K562 (cell line): ENCODE results near the gene IPO7. TPM values are rescaled to one million over a fixed set of nuclear protein-coding genes. Genes with fewer than 3 reads are reported as not detected.
A peak's percentile ranks its signal among the peaks of the same experiment; 100 is the strongest.
"Not testable (repeated sequence)": the region's sequence is repeated elsewhere in the genome, so short reads cannot be mapped to it uniquely, and the experiment has no call there.

ENCODE experiments used
- ATAC-seq: fragments of 200-7000 bp; cut with Tn5 transposase; 3 replicates; pipeline ENCODE4 v1.9.1; 2020; ENCODE audit warnings: moderate library complexity
- BruUV-seq: library from RNA; stranded (reverse); fragments of 400-500 nt; replicated peaks from 2 replicates; lab custom pipeline; 2021; lab: Mats Ljungman, UMichigan
- CTCF ChIA-PET: fragments of 300-600 bp; formaldehyde crosslinking; extraction: SDS; loops from one replicate; lab custom pipeline; 2021; ENCODE audit warnings: low intra/inter-chr PET ratio; lab: Yijun Ruan, JAX
- POLR2A ChIA-PET: fragments of 300-600, 350-650 bp; sonication (Branson Sonifier 250); formaldehyde crosslinking; extraction: SDS; loops from one replicate; lab custom pipeline; 2021; ENCODE audit warnings: antibody characterized with exemption, inconsistent platforms; lab: Yijun Ruan, JAX
- DNase-seq, 4 experiments: peaks; one replicate each; pipeline versions ENCODE4 v3.0.0 to v3.0.0-alpha.2; 2011 to 2018; ENCODE audit warnings: low spot score in 3 of 4, mixed read lengths in 3 of 4; ENCODE audit errors: extremely low read depth in 1 of 4
- FAIRE-seq: peaks from 2 replicates; lab custom pipeline; 2011; peaks lifted over from hg19 to GRCh38; lab: Jason Lieb, UNC
- H2AFZ ChIP-seq: 2 replicates; pipeline ENCODE4 v1.6.0; 2011; ENCODE audit warnings: low read depth, low read length, control low read depth, inconsistent platforms
- H3K27ac ChIP-seq: fragments of 200-600 bp; 3 replicates; pipeline ENCODE4 v1.8.0; 2011; ENCODE audit warnings: low read depth, mild to moderate bottlenecking, control low read depth, inconsistent platforms, low read length, moderate library complexity, mixed read lengths; ENCODE audit errors: extremely low read depth
- H3K27me3 ChIP-seq, 2 experiments: fragments of 300-600 bp in 1 of 2; 2 replicates in 1 of 2; 3 replicates in 1 of 2; pipeline versions ENCODE4 v1.6.0 to v1.8.0; 2011; ENCODE audit warnings: inconsistent platforms in 2 of 2, low read length in 2 of 2, mild to moderate bottlenecking in 1 of 2, mixed read lengths in 1 of 2, moderate library complexity in 1 of 2; ENCODE audit not compliant: control insufficient read depth in 2 of 2, insufficient read depth in 2 of 2
- H3K36me3 ChIP-seq: fragments of 300-600 bp; 3 replicates; pipeline ENCODE4 v1.8.0; 2011; ENCODE audit warnings: mild to moderate bottlenecking, low read length, inconsistent platforms; ENCODE audit not compliant: control insufficient read depth, insufficient read depth
- H3K4me1 ChIP-seq, 2 experiments: fragments of 200-600 bp in 1 of 2; replicated peaks in 1 of 2; 2 replicates in 1 of 2; 3 replicates in 1 of 2; pipeline versions ENCODE4 v1.5.1 to v1.8.0; 2011; ENCODE audit warnings: inconsistent platforms in 2 of 2, low read length in 2 of 2, mild to moderate bottlenecking in 1 of 2, mixed read lengths in 1 of 2, moderate library complexity in 1 of 2; ENCODE audit not compliant: control insufficient read depth in 2 of 2, insufficient read depth in 2 of 2
- H3K4me2 ChIP-seq: 2 replicates; pipeline ENCODE4 v1.6.1; 2011; ENCODE audit warnings: low read length, control low read depth, inconsistent platforms, mixed read lengths; ENCODE audit not compliant: insufficient read depth
- H3K4me3 ChIP-seq: fragments of 200-600 bp; sonication (generic), shearing (Covaris generic); 2 replicates; pipeline ENCODE4 v1.5.1; 2016; ENCODE audit warnings: control low read depth, inconsistent platforms
- H3K79me2 ChIP-seq: fragments of 200-600 bp; 3 replicates; pipeline ENCODE4 v1.8.0; 2011; ENCODE audit warnings: low read length, inconsistent platforms; ENCODE audit not compliant: control insufficient read depth, insufficient read depth
- H3K9ac ChIP-seq, 2 experiments: 2 replicates each; pipeline versions ENCODE4 v1.6.0 to v1.6.1; 2011; ENCODE audit warnings: low read depth in 2 of 2, low read length in 2 of 2, control low read depth in 1 of 2, inconsistent platforms in 1 of 2, mild to moderate bottlenecking in 1 of 2, mixed read lengths in 1 of 2; ENCODE audit not compliant: insufficient read depth in 1 of 2
- H3K9me1 ChIP-seq: one replicate; pipeline ENCODE4 v1.6.0; 2011; ENCODE audit warnings: inconsistent platforms, mild to moderate bottlenecking, low read length, moderate library complexity; ENCODE audit not compliant: control insufficient read depth, insufficient read depth
- H3K9me3 ChIP-seq: replicated peaks from 2 replicates; pipeline ENCODE4 v1.5.1; 2011; ENCODE audit warnings: low read depth, low read length, inconsistent platforms; ENCODE audit not compliant: control insufficient read depth, insufficient read depth
- H4K20me1 ChIP-seq: replicated peaks from 2 replicates; pipeline ENCODE4 v1.6.1; 2011; ENCODE audit warnings: low read length, inconsistent platforms, mixed read lengths; ENCODE audit not compliant: control insufficient read depth, insufficient read depth
- CEBPB ChIP-seq: fragments of 450-650 bp; IDR thresholded peaks from 2 replicates; pipeline ENCODE4 v1.6.1; 2016; ENCODE audit warnings: missing genetic modification characterization, missing compliant biosample characterization
- ZNF121 ChIP-seq: sonication (generic); formaldehyde crosslinking; conservative IDR thresholded peaks from 2 replicates; pipeline ENCODE4 v1.8.0; 2022; ENCODE audit warnings: missing genetic modification reagents
- ZNF512 ChIP-seq: IDR thresholded peaks from 2 replicates; pipeline ENCODE4 v1.6.1; 2016; ENCODE audit warnings: missing genetic modification characterization, missing compliant biosample characterization
- WGBS: fragments of 100-300 bp; shearing (Covaris generic); methylation state at CpG from one replicate; pipeline ENCODE4 v1.1.6; 2016; ENCODE audit warnings: low coverage, mixed read lengths; ENCODE audit not compliant: insufficient coverage; ENCODE audit errors: missing lambda C conversion rate; 5-methylcytosine and 5-hydroxymethylcytosine counted together
- in situ Hi-C: fragments of 300-500 bp; cut with MboI; formaldehyde crosslinking; loops from 4 replicates; pipeline ENCODE4 v1.15.0; 2018; ENCODE audit warnings: inconsistent platforms, mixed read lengths
- intact Hi-C: fragments of 100-400 bp; cut with micrococcal nuclease; formaldehyde crosslinking; loops from 2 replicates; pipeline ENCODE4 v1.14.2; 2022
- polyA plus RNA-seq, 8 experiments: library from polyadenylated mRNA; depleted of rRNA in 4 of 8; stranded (reverse) in 5 of 8; unstranded in 3 of 8; fragments of >200 nt; fragmentation: Nextera tagmentation in 2 of 8; fragmentation: Illumina TruSeq in 1 of 8; extraction: Ambion mirVana in 2 of 8; extraction: Trizol in 1 of 8; gene quantifications; 2 replicates each; pipeline versions ENCODE4 v1.2.1 to v1.2.3, GENCODE V29; 2011 to 2014; ENCODE audit warnings: inconsistent platforms in 1 of 8, missing spikeins in 1 of 8
- total RNA-seq, 7 experiments: library from RNA; depleted of rRNA in 6 of 7; stranded (reverse); fragments of >200 nt in 6 of 7; fragmentation: Illumina TruSeq in 2 of 7; extraction: Trizol in 2 of 7; gene quantifications; 2 replicates each; pipeline versions ENCODE4 v1.2.1 to v1.2.3, GENCODE V29; 2011 to 2021; ENCODE audit warnings: low replicate concordance in 1 of 7

Gene IPO7
- total and polyA plus RNA-seq, 9 of the 15 experiments (the other 6 are each of a cell fraction or from before 2014, with no cell fraction given): 23.6 to 138 (median 110) TPM

DNA sequence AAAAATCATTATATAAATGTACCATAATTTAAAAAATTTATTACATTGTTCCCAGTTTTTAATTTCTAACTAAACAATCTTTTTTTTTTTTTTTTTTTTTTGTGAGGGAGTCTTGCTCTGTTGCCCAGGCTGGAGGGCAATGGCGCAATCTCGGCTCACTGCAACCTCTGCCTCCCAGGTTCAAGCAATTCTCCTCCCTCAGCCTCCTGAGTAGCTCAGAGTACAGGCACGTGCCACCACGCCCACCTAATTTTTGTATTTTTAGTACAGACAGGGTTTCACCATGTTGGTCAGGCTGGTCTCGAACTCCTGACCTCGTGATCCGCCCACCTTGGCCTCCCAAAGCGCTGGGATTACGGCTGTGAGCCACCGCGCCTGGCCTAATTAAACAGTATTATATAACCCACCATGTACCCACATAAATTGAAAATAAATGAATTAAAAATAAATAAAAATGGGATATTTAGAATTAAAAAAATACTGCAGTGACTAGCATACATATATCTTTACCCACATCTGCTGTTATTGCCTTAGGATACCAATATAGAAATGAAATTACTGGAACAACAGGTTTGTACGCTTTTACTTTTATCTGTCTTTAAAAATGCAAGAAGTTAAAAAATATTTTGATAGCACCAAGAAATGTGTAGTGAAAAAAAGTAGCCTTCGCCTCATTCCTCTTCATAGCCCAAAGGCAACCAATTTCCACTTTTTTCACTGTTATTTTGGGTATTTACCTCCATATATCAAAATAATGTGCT, 23.4 kb upstream of the IPO7 start:
- FAIRE-seq, DNase-seq, H4K20me1 ChIP-seq, H3K9me1 ChIP-seq, H3K9me3 ChIP-seq, POLR2A ChIA-PET, BruUV-seq, CTCF ChIA-PET, H3K27me3 ChIP-seq, H3K79me2 ChIP-seq, ATAC-seq, intact Hi-C loops, H3K4me2 ChIP-seq, H3K36me3 ChIP-seq, H3K4me3 ChIP-seq: not testable (repeated sequence)
- TF ChIP-seq ZNF512 (peak; percentile 46; the same call in 1 of the 2 replicates), CEBPB (tag) (peak; percentile 48), ZNF121 (CRISPR knock-in tag) (peak; percentile 64)
- Histone ChIP-seq H2AFZ (peak overlapping the region; percentile 81), H3K27ac (peak overlapping the region; percentile 46; the same call in 1 of the 3 replicates), H3K4me1 (peaks cover 27 to 30% of the 10 kb centered on the region in 2 experiments), H3K9ac (peak overlapping the region in 1 of 2 experiments; percentile 17; a peak in 1 of 4 replicates)
- in situ Hi-C loops: loop anchor here (5.0 kb wide), 1 partner anchor 44 kb away; no protein-coding TSS in a partner anchor
- WGBS: 84% methylated on average over 10 of the region's 13 CpGs
